ENCODE data around the gene PTPA.

DNA sequence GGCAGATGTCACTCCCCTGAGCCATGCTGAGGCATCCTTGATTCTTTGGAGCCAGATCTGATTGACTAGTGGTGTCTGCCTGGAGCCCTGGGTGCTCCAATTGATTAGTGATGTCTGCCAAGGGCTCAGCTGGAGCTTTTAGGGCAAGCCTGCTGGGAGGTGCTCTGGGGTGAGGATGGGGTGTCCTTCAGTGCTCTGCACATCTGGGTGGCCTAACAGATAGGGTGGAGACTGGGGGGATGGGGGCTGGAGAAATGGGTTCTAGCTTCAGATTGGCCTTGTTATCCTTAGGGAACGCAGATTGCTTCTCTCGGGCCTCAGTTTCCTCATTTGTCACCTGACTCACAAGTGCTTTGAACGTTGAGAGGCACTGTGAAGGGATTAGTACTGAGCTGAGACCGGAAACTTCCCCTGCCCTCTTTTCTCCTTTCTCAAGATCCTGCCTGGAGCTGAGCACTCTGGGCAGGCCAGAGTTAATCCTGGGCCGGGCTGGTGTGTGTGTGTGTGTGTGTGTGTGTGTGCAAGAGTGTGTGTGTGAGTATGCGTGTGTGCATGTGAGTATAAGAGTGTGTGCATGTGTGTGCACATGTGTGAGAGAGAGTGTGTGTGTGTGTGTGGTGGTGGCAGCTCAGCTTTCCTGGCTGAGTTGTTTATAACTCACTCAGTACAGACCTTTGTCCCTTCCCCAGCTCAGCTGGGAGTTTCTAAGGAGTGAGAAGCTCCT, 72.4 kb downstream of the PTPA start:
- no peak for TF ChIP-seq EZH2 (optimal IDR thresholded peaks at IDR 0.05; ENCODE audit: low read depth, low read length)
- TF ChIP-seq CTCF (IDR thresholded peaks at IDR 0.05; ENCODE audit: low read length), result no peak
- no peak for TF ChIP-seq EZH2phosphoT487 (IDR thresholded peaks at IDR 0.05; ENCODE audit: low read length)
